CD14-positive monocyte (primary cell): ENCODE results near the gene ZNF343. TPM values are rescaled to one million over a fixed set of nuclear protein-coding genes. Genes with fewer than 3 reads are reported as not detected.
A peak's percentile ranks its signal among the peaks of the same experiment; 100 is the strongest.

ENCODE experiments used
- DNase-seq, 3 donors: peaks; one replicate each; pipeline ENCODE4 v3.0.0-alpha.2; 2011 to 2022
- H2AFZ ChIP-seq: 2 replicates; pipeline ENCODE4 v1.6.0; 2012; ENCODE audit warnings: mild to moderate bottlenecking, low read depth, low read length, inconsistent platforms; ENCODE audit not compliant: insufficient read depth, poor library complexity, severe bottlenecking
- H3K27ac ChIP-seq, 2 donors: 1 replicate in 1 of 2; 2 replicates in 1 of 2; pipeline ENCODE4 v1.5.1; 2012 to 2013; ENCODE audit warnings: low read length in 2 of 2, control low read depth in 1 of 2, inconsistent platforms in 1 of 2, low read depth in 1 of 2, mild to moderate bottlenecking in 1 of 2
- H3K27me3 ChIP-seq, 2 donors: one replicate each; pipeline versions ENCODE4 v1.6.0 to v1.6.1; 2011 to 2013; ENCODE audit warnings: low read length in 2 of 2; ENCODE audit not compliant: control insufficient read depth in 2 of 2, insufficient read depth in 2 of 2
- H3K36me3 ChIP-seq, 2 donors: replicated peaks in 1 of 2; 1 replicate in 1 of 2; 2 replicates in 1 of 2; pipeline versions ENCODE4 v1.5.1 to v1.6.1; 2012 to 2013; ENCODE audit warnings: low read length in 2 of 2, control low read depth in 1 of 2, inconsistent platforms in 1 of 2, mild to moderate bottlenecking in 1 of 2; ENCODE audit not compliant: insufficient read depth in 2 of 2, control insufficient read depth in 1 of 2
- H3K4me1 ChIP-seq, 2 donors: 1 replicate in 1 of 2; 2 replicates in 1 of 2; pipeline versions ENCODE4 v1.5.1 to v1.6.1; 2012 to 2013; ENCODE audit warnings: low read length in 2 of 2, control low read depth in 1 of 2, inconsistent platforms in 1 of 2, mild to moderate bottlenecking in 1 of 2, moderate library complexity in 1 of 2; ENCODE audit not compliant: insufficient read depth in 2 of 2, control insufficient read depth in 1 of 2
- H3K4me2 ChIP-seq: replicated peaks from 2 replicates; pipeline ENCODE3; 2012; ENCODE audit warnings: low read length, moderate library complexity, mild to moderate bottlenecking; ENCODE audit not compliant: poor library complexity, severe bottlenecking; ENCODE audit errors: extremely low read depth
- H3K4me3 ChIP-seq, 3 experiments: fragments of 200-600 bp in 1 of 3; sonication (generic) in 1 of 3; replicated peaks in 1 of 3; 1 replicate in 2 of 3; 2 replicates in 1 of 3; pipeline ENCODE4 v1.5.1; 2011 to 2013; ENCODE audit warnings: low read length in 3 of 3, mild to moderate bottlenecking in 3 of 3, control low read depth in 2 of 3, low read depth in 2 of 3, inconsistent platforms in 1 of 3, moderate library complexity in 1 of 3
- H3K79me2 ChIP-seq: 2 replicates; pipeline ENCODE4 v1.6.0; 2012; ENCODE audit warnings: mild to moderate bottlenecking, control low read depth, inconsistent platforms, low read length, moderate library complexity; ENCODE audit not compliant: insufficient read depth
- H3K9ac ChIP-seq: 2 replicates; pipeline ENCODE4 v1.6.0; 2017; ENCODE audit warnings: low read length, mild to moderate bottlenecking; ENCODE audit not compliant: insufficient read depth, poor library complexity, severe bottlenecking
- H3K9me3 ChIP-seq, 2 donors: replicated peaks in 1 of 2; 1 replicate in 1 of 2; 2 replicates in 1 of 2; pipeline versions ENCODE4 v1.5.1 to v1.6.1; 2012 to 2013; ENCODE audit warnings: low read length in 2 of 2, control low read depth in 1 of 2; ENCODE audit not compliant: control insufficient read depth in 1 of 2, insufficient read depth in 1 of 2
- H4K20me1 ChIP-seq: 2 replicates; pipeline ENCODE4 v1.6.0; 2012; ENCODE audit warnings: mild to moderate bottlenecking, low read length, control low read depth, moderate library complexity; ENCODE audit not compliant: insufficient read depth
- H3K27ac Mint-ChIP-seq, 7 donors: one replicate each; pipeline ENCODE4 v1.8.0; 2020; ENCODE audit warnings: mild to moderate bottlenecking in 7 of 7, mixed read lengths in 7 of 7, moderate library complexity in 6 of 7, inconsistent platforms in 2 of 7
- H3K27me3 Mint-ChIP-seq, 3 donors: one replicate each; pipeline ENCODE4 v1.8.0; 2021 to 2022; ENCODE audit warnings: low read depth in 3 of 3, mild to moderate bottlenecking in 3 of 3, mixed read lengths in 3 of 3, moderate library complexity in 3 of 3, inconsistent platforms in 1 of 3
- H3K36me3 Mint-ChIP-seq, 2 donors: one replicate each; pipeline ENCODE4 v1.8.0; 2020; ENCODE audit warnings: mixed read lengths in 2 of 2, inconsistent platforms in 1 of 2, mild to moderate bottlenecking in 1 of 2
- H3K4me1 Mint-ChIP-seq: one replicate; pipeline ENCODE4 v1.8.0; 2020; ENCODE audit warnings: mild to moderate bottlenecking, mixed read lengths
- H3K4me3 Mint-ChIP-seq, 2 donors: one replicate each; pipeline ENCODE4 v1.8.0; 2020; ENCODE audit warnings: mild to moderate bottlenecking in 2 of 2, mixed read lengths in 2 of 2, moderate library complexity in 1 of 2
- H3K9me3 Mint-ChIP-seq, 7 donors: one replicate each; pipeline ENCODE4 v1.8.0; 2020 to 2022; ENCODE audit warnings: mixed read lengths in 7 of 7, mild to moderate bottlenecking in 6 of 7, moderate library complexity in 6 of 7, inconsistent platforms in 2 of 7
- CTCF ChIP-seq: fragments of 200-600 bp; IDR thresholded peaks from one replicate; pipeline ENCODE4 v1.8.0; 2022; ENCODE audit warnings: antibody characterized with exemption, mild to moderate bottlenecking
- WGBS: methylation state at CpG from one replicate; pipeline ENCODE4 v1.1.5; 2013; ENCODE audit warnings: missing lambda C conversion rate; ENCODE audit not compliant: insufficient coverage; 5-methylcytosine and 5-hydroxymethylcytosine counted together
- intact Hi-C, 2 donors: fragments of 100-400 bp; cut with micrococcal nuclease; formaldehyde crosslinking; loops; one replicate each; pipeline versions ENCODE4 v1.15.0 to v1.15.1; 2023
- polyA plus RNA-seq, 3 donors: library from polyadenylated mRNA; depleted of rRNA in 1 of 3; unstranded in 2 of 3; stranded (reverse) in 1 of 3; fragments of 300-500 nt in 2 of 3; fragments of >200 nt in 1 of 3; fragmentation: Illumina TruSeq in 2 of 3; gene quantifications; 1 replicate in 2 of 3; 2 replicates in 1 of 3; pipeline ENCODE4 v1.2.3, GENCODE V29; 2012 to 2021

Gene ZNF343
- polyA plus RNA-seq, 3 donors, result 1.3 to 6.7 (median 1.3) TPM

GRCh38 chr20:2521369-2522305, 12.9 kb upstream of the ZNF343 start:
- intact Hi-C loops, result loop anchor here in 1 of 2 donors (10.0 kb wide), 1 partner anchor 143 kb away; the partner anchor contains the start of gene IDH3B
- TF ChIP-seq CTCF, result peak; percentile 97
- Mint-ChIP-seq H3K36me3 (no peaks in the 10 kb centered on the region), H3K9me3 (peaks cover 0 to 2% (median 0%) of the 10 kb centered on the region in 7 donors), H3K4me3 (peak overlapping the region in 1 of 2 donors; percentile 43), H3K27me3 (peaks cover 25 to 35% (median 32%) of the 10 kb centered on the region in 3 donors), H3K4me1 (peaks cover 19% of the 10 kb centered on the region), H3K27ac (no peak overlapping the region)
- no peak overlapping the region for H3K27ac ChIP-seq
- H3K9me3 ChIP-seq, result no peaks in the 10 kb centered on the region
- no peaks in the 10 kb centered on the region for H3K79me2 ChIP-seq
- H4K20me1 ChIP-seq, result no peaks in the 10 kb centered on the region
- peak overlapping the region; percentile 38 for H2AFZ ChIP-seq
- peaks cover 4 to 19% of the 10 kb centered on the region in 2 donors for H3K27me3 ChIP-seq
- 19% methylated on average over 7 of the region's 10 CpGs for WGBS
- no peaks in the 10 kb centered on the region for H3K36me3 ChIP-seq
- no peak overlapping the region for H3K4me2 ChIP-seq
- H3K4me1 ChIP-seq, result peaks cover 11% of the 10 kb centered on the region in 2 donors
- H3K9ac ChIP-seq, result no peak overlapping the region
- peak; percentile 18 to 43 (median 37) for DNase-seq
- no peak overlapping the region for H3K4me3 ChIP-seq

- Histone ChIP-seq H4K20me1 (no peaks in the 10 kb centered on the region), H3K36me3 (no peaks in the 10 kb centered on the region), H3K4me1 (peaks cover 10% of the 10 kb centered on the region in 2 donors), H3K27me3 (peaks cover 3 to 10% of the 10 kb centered on the region in 2 donors), H3K9me3 (no peaks in the 10 kb centered on the region), H3K27ac (no peak overlapping the region), H3K79me2 (no peaks in the 10 kb centered on the region), H2AFZ (no peak overlapping the region), H3K4me2 (no peak overlapping the region), H3K4me3 (no peak overlapping the region), H3K9ac (no peak overlapping the region)
- Mint-ChIP-seq H3K9me3 (peaks cover 0 to 2% (median 0%) of the 10 kb centered on the region in 7 donors), H3K4me1 (peaks cover 19% of the 10 kb centered on the region), H3K27ac (no peak overlapping the region), H3K36me3 (no peaks in the 10 kb centered on the region), H3K4me3 (no peak overlapping the region), H3K27me3 (peaks cover 20 to 27% (median 23%) of the 10 kb centered on the region in 3 donors)
- WGBS, result 100% methylated on average over 2 of the region's 3 CpGs
- no peak for DNase-seq
- intact Hi-C loops, result loop anchor here in 1 of 2 donors (10.0 kb wide), 1 partner anchor 144 kb away; the partner anchor contains the start of gene IDH3B
- no peak for TF ChIP-seq CTCF
These were observed 11.9 kb upstream of the ZNF343 start for GRCh38 chr20:2520617-2521016.
